ENCODE data around the gene BACE1.

The BACE1 gene

DNA sequence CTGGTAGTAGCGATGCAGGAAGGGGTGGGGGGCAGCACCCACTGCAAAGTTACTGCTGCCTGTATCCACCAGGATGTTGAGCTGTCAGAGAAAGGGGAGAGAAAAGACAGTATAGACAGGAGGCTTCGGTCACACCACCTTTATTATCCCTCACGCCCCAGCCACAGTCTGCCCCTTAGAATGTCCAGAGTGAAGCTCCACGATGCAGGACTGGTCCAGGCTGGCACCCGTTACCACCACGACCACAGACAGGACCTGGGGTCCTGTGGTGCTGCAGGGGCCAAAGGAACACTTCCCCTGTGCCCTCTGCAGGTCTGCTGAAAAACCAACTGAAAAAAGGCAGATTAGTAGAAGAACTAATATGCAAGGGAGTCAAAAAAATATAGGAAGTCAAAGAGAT lies 19.2 kb downstream of the BACE1 start:
- H2BK120ac ChIP-seq (ENCODE audit: insufficient read depth, low read length, poor library complexity), result no peak overlapping the region
- no peak overlapping the region for H4K8ac ChIP-seq (ENCODE audit: low read depth, low read length)
- H3K4me2 ChIP-seq (ENCODE audit: low read length), result no peak overlapping the region
- peaks cover 2% of the 10 kb centered on the region for H3K9me3 ChIP-seq (ENCODE audit: insufficient read depth, low read depth, low read length)
- H3K4me3 ChIP-seq (ENCODE audit: low read depth, low read length), result no peak overlapping the region
- no peak overlapping the region for H3K14ac ChIP-seq (ENCODE audit: low read length)
- H2BK5ac ChIP-seq (ENCODE audit: low read depth, low read length, poor library complexity), result no peak overlapping the region
- no peak overlapping the region for H4K91ac ChIP-seq (ENCODE audit: low read depth, low read length)
- WGBS (ENCODE audit: extremely low coverage, insufficient coverage, insufficient read length), result no CpG with 5 or more reads among the region's 6 CpGs
- H3K27me3 ChIP-seq (ENCODE audit: insufficient read depth, low read length), result no peaks in the 10 kb centered on the region
- H3K4me1 ChIP-seq (ENCODE audit: control insufficient read depth in 1 of 2, insufficient read depth in 2 of 2, low read length in 2 of 2), result peaks cover 12 to 24% of the 10 kb centered on the region in 2 experiments
- H3K27ac ChIP-seq (ENCODE audit: low read depth, low read length), result no peak overlapping the region
- H3K23ac ChIP-seq (ENCODE audit: low read length), result no peak overlapping the region
- no peak overlapping the region for H2AFZ ChIP-seq (ENCODE audit: insufficient read depth, low read length, poor library complexity)
- no peak overlapping the region for H2AK5ac ChIP-seq (ENCODE audit: low read length)
- no peak overlapping the region for H3K9ac ChIP-seq (ENCODE audit: low read length)
- peaks cover 0 to 6% of the 10 kb centered on the region in 2 experiments for H3K36me3 ChIP-seq (ENCODE audit: control insufficient read depth in 1 of 2, insufficient read depth in 2 of 2, low read length in 2 of 2)
- H3K79me1 ChIP-seq (ENCODE audit: low read length), result peaks cover 5% of the 10 kb centered on the region
- DNase-seq, result no peak
- no peak overlapping the region for H4K12ac ChIP-seq (ENCODE audit: low read depth, low read length)
- no peaks in the 10 kb centered on the region for H3K79me2 ChIP-seq (ENCODE audit: control insufficient read depth, insufficient read depth, low read length, poor library complexity)
- H2BK12ac ChIP-seq (ENCODE audit: low read length), result no peak overlapping the region
- no peak overlapping the region for H3K4ac ChIP-seq (ENCODE audit: low read depth, low read length)
- H3K18ac ChIP-seq (ENCODE audit: low read length), result no peak overlapping the region

DNA sequence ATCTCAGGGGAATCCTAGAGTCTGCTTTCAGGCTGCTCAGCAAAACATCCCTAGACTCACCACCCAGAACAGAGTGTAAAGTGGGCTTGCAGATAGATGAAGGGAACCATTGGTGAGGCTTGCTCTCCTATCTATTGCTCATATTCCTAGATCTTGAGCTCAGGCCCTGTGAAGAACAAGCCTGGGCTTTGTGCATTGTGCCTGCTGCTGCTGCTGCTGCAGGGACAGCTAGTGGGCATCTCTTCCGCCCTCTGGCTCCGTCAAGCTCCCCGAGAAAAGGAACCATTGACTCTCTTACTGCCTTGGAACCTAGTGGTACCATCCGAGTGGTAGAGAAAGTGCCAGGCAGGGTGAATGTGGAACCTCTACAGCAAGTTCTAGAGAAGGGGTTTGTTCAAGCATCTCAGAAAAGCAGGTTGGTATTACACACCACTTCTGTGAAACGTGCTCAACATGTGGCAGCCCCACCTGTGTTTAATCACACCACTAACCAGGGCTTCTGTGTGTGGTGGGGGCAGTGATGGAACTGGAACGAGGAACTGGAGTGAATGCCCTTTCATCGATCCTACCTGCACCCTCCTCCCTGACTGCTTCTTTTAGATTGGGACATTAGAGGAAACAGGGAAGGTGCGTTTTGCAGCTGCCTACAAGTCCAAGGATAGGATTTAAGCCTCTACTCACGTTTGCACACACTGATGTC lies 20.5 kb downstream of the BACE1 start:
- Histone ChIP-seq H4K12ac (ENCODE audit: low read depth, low read length) (no peak overlapping the region), H2BK5ac (ENCODE audit: low read depth, low read length, poor library complexity) (no peak overlapping the region), H3K4ac (ENCODE audit: low read depth, low read length) (no peak overlapping the region), H3K79me1 (ENCODE audit: low read length) (peaks cover 5% of the 10 kb centered on the region), H4K8ac (ENCODE audit: low read depth, low read length) (no peak overlapping the region), H3K4me2 (ENCODE audit: low read length) (no peak overlapping the region), H3K4me1 (ENCODE audit: control insufficient read depth in 1 of 2, insufficient read depth in 2 of 2, low read length in 2 of 2) (peaks cover 12 to 20% of the 10 kb centered on the region in 2 experiments), H2BK12ac (ENCODE audit: low read length) (no peak overlapping the region), H3K9me3 (ENCODE audit: insufficient read depth, low read depth, low read length) (peaks cover 2% of the 10 kb centered on the region), H2BK120ac (ENCODE audit: insufficient read depth, low read length, poor library complexity) (no peak overlapping the region), H2AK5ac (ENCODE audit: low read length) (no peak overlapping the region), H4K91ac (ENCODE audit: low read depth, low read length) (no peak overlapping the region), H3K23ac (ENCODE audit: low read length) (no peak overlapping the region), H3K9ac (ENCODE audit: low read length) (no peak overlapping the region), H2AFZ (ENCODE audit: insufficient read depth, low read length, poor library complexity) (no peak overlapping the region), H3K27me3 (ENCODE audit: insufficient read depth, low read length) (no peaks in the 10 kb centered on the region), H3K79me2 (ENCODE audit: control insufficient read depth, insufficient read depth, low read length, poor library complexity) (no peaks in the 10 kb centered on the region), H3K18ac (ENCODE audit: low read length) (no peak overlapping the region), H3K36me3 (ENCODE audit: control insufficient read depth in 1 of 2, insufficient read depth in 2 of 2, low read length in 2 of 2) (peaks cover 5 to 12% of the 10 kb centered on the region in 2 experiments), H3K4me3 (ENCODE audit: low read depth, low read length) (no peak overlapping the region), H3K14ac (ENCODE audit: low read length) (no peak overlapping the region), H3K27ac (ENCODE audit: low read depth, low read length) (no peak overlapping the region)
- no peak for DNase-seq
- no CpG with 5 or more reads among the region's 9 CpGs for WGBS (ENCODE audit: extremely low coverage, insufficient coverage, insufficient read length)

DNA sequence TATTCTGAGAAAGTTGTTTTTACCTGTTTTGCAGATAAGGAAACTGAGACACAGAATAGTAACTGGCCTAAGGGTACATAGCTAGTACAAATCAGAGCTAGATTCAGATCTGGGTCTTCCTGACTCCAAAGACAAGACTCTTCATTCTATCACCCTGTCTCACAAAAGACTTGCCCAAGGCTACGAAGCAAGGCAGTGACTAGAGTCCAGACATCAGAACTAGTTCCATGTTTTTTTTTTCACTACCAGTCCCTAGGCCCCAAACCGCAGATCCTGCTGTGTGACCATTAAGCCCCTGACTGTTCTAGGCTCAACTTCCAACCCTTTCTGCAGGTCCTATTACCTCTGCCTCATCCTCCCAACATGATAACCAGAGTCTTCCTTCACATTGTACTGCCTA lies 23.4 kb downstream of the BACE1 start:
- Histone ChIP-seq H3K79me1 (ENCODE audit: low read length) (no peaks in the 10 kb centered on the region), H3K36me3 (ENCODE audit: control insufficient read depth in 1 of 2, insufficient read depth in 2 of 2, low read length in 2 of 2) (peaks cover 14 to 33% of the 10 kb centered on the region in 2 experiments), H3K9me3 (ENCODE audit: insufficient read depth, low read depth, low read length) (peaks cover 2% of the 10 kb centered on the region), H3K27ac (ENCODE audit: low read depth, low read length) (no peak overlapping the region), H2BK5ac (ENCODE audit: low read depth, low read length, poor library complexity) (no peak overlapping the region), H2AK5ac (ENCODE audit: low read length) (no peak overlapping the region), H3K4me3 (ENCODE audit: low read depth, low read length) (no peak overlapping the region), H2BK12ac (ENCODE audit: low read length) (no peak overlapping the region), H3K79me2 (ENCODE audit: control insufficient read depth, insufficient read depth, low read length, poor library complexity) (no peaks in the 10 kb centered on the region), H3K27me3 (ENCODE audit: insufficient read depth, low read length) (no peaks in the 10 kb centered on the region), H3K9ac (ENCODE audit: low read length) (no peak overlapping the region), H2BK120ac (ENCODE audit: insufficient read depth, low read length, poor library complexity) (no peak overlapping the region), H3K14ac (ENCODE audit: low read length) (no peak overlapping the region), H4K12ac (ENCODE audit: low read depth, low read length) (no peak overlapping the region), H3K18ac (ENCODE audit: low read length) (no peak overlapping the region), H4K91ac (ENCODE audit: low read depth, low read length) (no peak overlapping the region), H3K4me1 (ENCODE audit: control insufficient read depth in 1 of 2, insufficient read depth in 2 of 2, low read length in 2 of 2) (peaks cover 3 to 6% of the 10 kb centered on the region in 2 experiments), H4K8ac (ENCODE audit: low read depth, low read length) (no peak overlapping the region), H2AFZ (ENCODE audit: insufficient read depth, low read length, poor library complexity) (no peak overlapping the region), H3K4ac (ENCODE audit: low read depth, low read length) (no peak overlapping the region), H3K4me2 (ENCODE audit: low read length) (no peak overlapping the region), H3K23ac (ENCODE audit: low read length) (no peak overlapping the region)
- WGBS (ENCODE audit: extremely low coverage, insufficient coverage, insufficient read length), result no CpG with 5 or more reads among the region's 2 CpGs
- DNase-seq, result peak; percentile 78 to 89

DNA sequence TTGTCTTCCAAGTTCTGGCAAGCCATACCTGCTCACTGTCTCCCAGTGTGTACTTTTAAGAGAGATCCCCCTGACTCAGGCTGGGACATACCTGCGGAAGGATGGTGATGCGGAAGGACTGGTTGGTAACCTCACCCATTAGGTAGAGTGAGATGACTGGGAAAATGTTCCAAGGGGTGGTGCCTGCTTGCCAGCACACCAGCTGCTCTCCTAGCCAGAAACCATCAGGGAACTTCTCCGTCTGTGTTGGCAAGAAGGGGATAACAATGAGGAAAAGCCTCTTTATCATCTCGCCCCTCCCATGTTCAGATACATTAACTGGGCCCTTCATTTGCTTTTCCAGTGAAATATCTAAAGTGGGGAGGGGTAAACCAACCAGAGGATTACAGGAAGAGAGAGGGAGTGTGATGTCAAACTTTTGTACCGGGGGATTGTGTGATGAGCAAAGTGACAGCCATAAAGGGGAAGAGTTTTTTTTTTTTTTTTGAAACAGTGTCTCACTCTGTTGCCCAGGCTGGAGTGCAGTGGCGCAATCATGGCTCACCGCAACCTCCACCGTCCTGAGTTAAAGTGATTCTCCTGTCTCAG lies 25.2 kb downstream of the BACE1 start, which contains the start of gene BACE1-AS:
TSS of gene BACE1-AS (plus strand) at position 538 of the 588 bp plus-strand sequence.
- H4K91ac ChIP-seq (ENCODE audit: low read depth, low read length), result no peak within 1 kb of the TSS
- H2BK12ac ChIP-seq (ENCODE audit: low read length), result no peak within 1 kb of the TSS
- no peaks in the 10 kb centered on the region for H3K27me3 ChIP-seq (ENCODE audit: insufficient read depth, low read length)
- H3K4me3 ChIP-seq (ENCODE audit: low read depth, low read length), result peak within 1 kb of the TSS; percentile 18
- H3K79me1 ChIP-seq (ENCODE audit: low read length), result no peaks in the 10 kb centered on the region
- H3K36me3 ChIP-seq (ENCODE audit: control insufficient read depth in 1 of 2, insufficient read depth in 2 of 2, low read length in 2 of 2), result peaks cover 14 to 35% of the 10 kb centered on the region in 2 experiments
- no peak for DNase-seq
- H3K18ac ChIP-seq (ENCODE audit: low read length), result no peak within 1 kb of the TSS
- WGBS (ENCODE audit: extremely low coverage, insufficient coverage, insufficient read length), result no CpG with 5 or more reads among the region's 8 CpGs
- no peak within 1 kb of the TSS for H3K27ac ChIP-seq (ENCODE audit: low read depth, low read length)
- H3K4ac ChIP-seq (ENCODE audit: low read depth, low read length), result no peak within 1 kb of the TSS
- H3K23ac ChIP-seq (ENCODE audit: low read length), result no peak within 1 kb of the TSS
- peaks cover 2% of the 10 kb centered on the region for H3K9me3 ChIP-seq (ENCODE audit: insufficient read depth, low read depth, low read length)
- no peak within 1 kb of the TSS for H3K9ac ChIP-seq (ENCODE audit: low read length)
- no peak within 1 kb of the TSS for H2AFZ ChIP-seq (ENCODE audit: insufficient read depth, low read length, poor library complexity)
- no peak within 1 kb of the TSS for H2BK5ac ChIP-seq (ENCODE audit: low read depth, low read length, poor library complexity)
- H4K8ac ChIP-seq (ENCODE audit: low read depth, low read length), result no peak within 1 kb of the TSS
- H3K14ac ChIP-seq (ENCODE audit: low read length), result no peak within 1 kb of the TSS
- no peak within 1 kb of the TSS for H3K4me2 ChIP-seq (ENCODE audit: low read length)
- no peak within 1 kb of the TSS for H4K12ac ChIP-seq (ENCODE audit: low read depth, low read length)
- H3K79me2 ChIP-seq (ENCODE audit: control insufficient read depth, insufficient read depth, low read length, poor library complexity), result no peaks in the 10 kb centered on the region
- H2BK120ac ChIP-seq (ENCODE audit: insufficient read depth, low read length, poor library complexity), result no peak within 1 kb of the TSS
- no peak within 1 kb of the TSS for H2AK5ac ChIP-seq (ENCODE audit: low read length)
- H3K4me1 ChIP-seq (ENCODE audit: control insufficient read depth in 1 of 2, insufficient read depth in 2 of 2, low read length in 2 of 2), result peaks cover 3 to 6% of the 10 kb centered on the region in 2 experiments

Data from trophoblast cell (in vitro differentiated cells and primary cell).